GM12873 (cell line): ENCODE results near the gene TANGO2.
A peak's percentile ranks its signal among the peaks of the same experiment; 100 is the strongest.

Experiments used
- CTCF ChIP-seq: IDR thresholded peaks from 2 replicates; pipeline ENCODE4 v1.5.1; 2012; ENCODE audit warnings: low read depth, mild to moderate bottlenecking, moderate library complexity, low read length, control low read depth; ENCODE audit not compliant: insufficient read depth; ENCODE audit errors: missing control alignments

TANGO2 gene

GRCh38 chr22:20094197-20094807, 73.4 kb downstream of the TANGO2 start:
- TF ChIP-seq CTCF, result no peak

- no peak for TF ChIP-seq CTCF
These were observed 74.6 kb downstream of the TANGO2 start for GRCh38 chr22:20095521-20095920.

GRCh38 chr22:20096574-20097420, 75.9 kb downstream of the TANGO2 start:
- TF ChIP-seq CTCF, result no peak

- TF ChIP-seq CTCF, result no peak
These were observed 78.3 kb downstream of the TANGO2 start for GRCh38 chr22:20099099-20099711.

- TF ChIP-seq CTCF, result no peak
These were observed 80.7 kb downstream of the TANGO2 start for GRCh38 chr22:20101638-20102037.

GRCh38 chr22:20102203-20102780, 81.4 kb downstream of the TANGO2 start:
- peak; percentile 11 for TF ChIP-seq CTCF
